Measurements from ENCODE around the gene ADAMTS15. TPM values are rescaled to one million over a fixed set of nuclear protein-coding genes. Genes with fewer than 3 reads are reported as not detected.
A peak's percentile ranks its signal among the peaks of the same experiment; 100 is the strongest.

The ADAMTS15 gene
- total and polyA plus RNA-seq, 2 of the 4 experiments (the other 2 are of a cell fraction) = 3.0 to 5.0 TPM

- H3K56ac ChIP-seq (ENCODE audit: extremely low read depth, insufficient read depth, low read length) = no peak overlapping the region
- no peak overlapping the region for H2AK9ac ChIP-seq (replicated peaks; ENCODE audit: low read depth, low read length, poor library complexity)
- CTCF ChIA-PET = no interaction called here
- H2AFZ ChIP-seq (replicated peaks; ENCODE audit: low read length, poor library complexity) = no peak overlapping the region
- H3K27me3 ChIP-seq (ENCODE audit: control insufficient read depth, insufficient read depth, low read length) = peaks cover 48% of the 10 kb centered on the region
- H3K36me3 ChIP-seq (ENCODE audit: control insufficient read depth, insufficient read depth, low read length) = peaks cover 2% of the 10 kb centered on the region; the same call in 1 of the 2 replicates
- H3K79me1 ChIP-seq (ENCODE audit: low read depth in 1 of 2, low read length in 2 of 2) = no peaks in the 10 kb centered on the region
- H3K4me3 ChIP-seq (ENCODE audit: insufficient read depth, low read depth, low read length) = no peak overlapping the region
- no peak overlapping the region for H3K14ac ChIP-seq (replicated peaks; ENCODE audit: low read depth, low read length)
- no peak overlapping the region for H2BK120ac ChIP-seq (ENCODE audit: low read depth, low read length)
- no TSS peak for BruUV-seq (replicated peaks)
- H2AK5ac ChIP-seq (ENCODE audit: low read depth, low read length) = peak overlapping the region; percentile 12; the same call in 1 of the 2 replicates
- no peak overlapping the region for H3K4ac ChIP-seq (ENCODE audit: low read depth, low read length)
- H4K5ac ChIP-seq (ENCODE audit: low read depth, low read length) = no peak overlapping the region
- H4K20me1 ChIP-seq (ENCODE audit: insufficient read depth, low read length) = no peaks in the 10 kb centered on the region; the same call in 1 of the 2 replicates
- in situ Hi-C loops (cut with MboI; ENCODE audit: low sequenced_read_pairs) (loop anchor here (25.0 kb wide), 2 partner anchors 1464 to 1639 kb away; no protein-coding TSS in a partner anchor), intact Hi-C loops (cut with micrococcal nuclease) (no loop called here), dilution Hi-C loops (cut with HindIII; ENCODE audit: low sequenced_read_pairs, unreplicated experiment) (no loop called here)
- POLR2A ChIA-PET (ENCODE audit: unreplicated experiment) = no interaction called here
- peaks cover 13% of the 10 kb centered on the region for H3K9me1 ChIP-seq (ENCODE audit: insufficient read depth, low read length)
- H4K91ac ChIP-seq (ENCODE audit: insufficient read depth, low read depth, low read length) = no peak overlapping the region
- H4K8ac ChIP-seq (ENCODE audit: low read depth in 2 of 2, low read length in 2 of 2) = no peak overlapping the region
- no peak overlapping the region for H3K27ac ChIP-seq (ENCODE audit: insufficient read depth, low read length)
- peaks cover 26% of the 10 kb centered on the region for H3K4me1 ChIP-seq (ENCODE audit: control insufficient read depth, insufficient read depth, low read length)
- DNase-seq (no peak), ATAC-seq (ENCODE audit: low read depth) (no peak)
- no peak overlapping the region for H2BK15ac ChIP-seq (ENCODE audit: low read depth, low read length)
- no peak for TF ChIP-seq USF2 (IDR thresholded peaks at IDR 0.05; ENCODE audit: low read depth, low read length)
- TF ChIP-seq CEBPB (IDR thresholded peaks at IDR 0.05; ENCODE audit: low read depth, low read length) = no peak
- TF ChIP-seq RAD21 (IDR thresholded peaks at IDR 0.05; ENCODE audit: low read length) = no peak
- no peak for TF ChIP-seq MAFK (IDR thresholded peaks at IDR 0.05; ENCODE audit: low read depth, low read length)
- TF ChIP-seq SMC3 (IDR thresholded peaks at IDR 0.05; ENCODE audit: low read depth, low read length) = no peak
- no peak for TF ChIP-seq POLR2A (IDR thresholded peaks at IDR 0.05; ENCODE audit: low read depth, low read length)
- TF ChIP-seq CTCF (conservative IDR thresholded peaks at IDR 0.05; ENCODE audit: low read depth, low read length) = no peak
- TF ChIP-seq BHLHE40 (IDR thresholded peaks at IDR 0.05; ENCODE audit: low read depth, low read length) = no peak
- TF ChIP-seq FOS (IDR thresholded peaks at IDR 0.05; ENCODE audit: low read depth, low read length) = no peak
- TF ChIP-seq MXI1 (IDR thresholded peaks at IDR 0.05; ENCODE audit: borderline replicate concordance, low read depth, low read length) = no peak
- no peak for TF ChIP-seq RFX5 (IDR thresholded peaks at IDR 0.05; ENCODE audit: low read depth, low read length)
- no peak for TF ChIP-seq NFE2L2 (IDR thresholded peaks at IDR 0.05; ENCODE audit: low read depth, low read length)
- TF ChIP-seq CHD1 (IDR thresholded peaks at IDR 0.05; ENCODE audit: low read depth, low read length) = no peak
- no peak for TF ChIP-seq RCOR1 (IDR thresholded peaks at IDR 0.05; ENCODE audit: insufficient replicate concordance, low read length)
- no peak for TF ChIP-seq ELK1 (IDR thresholded peaks at IDR 0.05; ENCODE audit: borderline replicate concordance, low read depth, low read length)
- no peak for TF ChIP-seq MAZ (IDR thresholded peaks at IDR 0.05; ENCODE audit: borderline replicate concordance, low read depth, low read length)
- WGBS, 2 experiments (ENCODE audit: extremely low coverage in 2 of 2, insufficient read length in 1 of 2) = 83% methylated on average over 11 of the region's 16 CpGs; no CpG with 5 or more reads in 1 of the 2 experiments
- no peak overlapping the region for H3K23ac ChIP-seq (ENCODE audit: low read depth, low read length)
- H2BK20ac ChIP-seq (ENCODE audit: low read depth, low read length) = no peak overlapping the region; the same call in 1 of the 2 replicates
- H3K9me3 ChIP-seq (ENCODE audit: control insufficient read depth, insufficient read depth, low read length) = no peaks in the 10 kb centered on the region; the same call in 1 of the 2 replicates
- no peak overlapping the region for H3K4me2 ChIP-seq (ENCODE audit: low read depth, low read length)
- H2BK5ac ChIP-seq (ENCODE audit: low read depth, low read length, poor library complexity, severe bottlenecking) = no peak overlapping the region
- no peak overlapping the region for H3K18ac ChIP-seq (ENCODE audit: low read depth, low read length)
- no peak overlapping the region for H3K9ac ChIP-seq (ENCODE audit: low read depth, low read length)
These were observed 24.8 kb upstream of the ADAMTS15 start for GRCh38 chr11:130423541-130424142.

Measured in IMR-90 (cell line).